SKM-1 (cell line): ENCODE data around the gene EIF4G3.
"Not testable (repeated sequence)": the region's sequence is repeated elsewhere in the genome, so short reads cannot be mapped to it uniquely, and the experiment has no call there.

ENCODE experiments used
- DNase-seq: peaks from one replicate; lab custom pipeline; 2025; ENCODE audit not compliant: unreplicated experiment; lab: John Stamatoyannopoulos, UW

The EIF4G3 gene

GRCh38 chr1:21153388-21153787, 23.3 kb downstream of the EIF4G3 start:
- no peak for DNase-seq

GRCh38 chr1:21152423-21153100, 24.1 kb downstream of the EIF4G3 start:
- DNase-seq = no peak

GRCh38 chr1:21149855-21150432, 26.8 kb downstream of the EIF4G3 start:
- no peak for DNase-seq

- DNase-seq = no peak
These were observed 27.3 kb downstream of the EIF4G3 start for GRCh38 chr1:21149430-21149854.

GRCh38 chr1:21143752-21144151, 32.9 kb downstream of the EIF4G3 start:
- no peak for DNase-seq

- no peak for DNase-seq
These were observed 33.6 kb downstream of the EIF4G3 start for GRCh38 chr1:21143138-21143537.

- no peak for DNase-seq
These were observed 35.7 kb downstream of the EIF4G3 start for GRCh38 chr1:21141030-21141429.

GRCh38 chr1:21139601-21140000, 37.1 kb downstream of the EIF4G3 start:
- no peak for DNase-seq

- DNase-seq = not testable (repeated sequence)
These were observed 40.4 kb downstream of the EIF4G3 start for GRCh38 chr1:21136344-21136743.

- no peak for DNase-seq
These were observed 45.5 kb downstream of the EIF4G3 start for GRCh38 chr1:21131200-21131599.

GRCh38 chr1:21129407-21129806, 47.3 kb downstream of the EIF4G3 start:
- no peak for DNase-seq

GRCh38 chr1:21126324-21126723, 50.4 kb downstream of the EIF4G3 start:
- DNase-seq = no peak

- DNase-seq = no peak
These were observed 51.9 kb downstream of the EIF4G3 start for GRCh38 chr1:21124846-21125245.

GRCh38 chr1:21123287-21123948, 53.3 kb downstream of the EIF4G3 start:
- no peak for DNase-seq

GRCh38 chr1:21121764-21122471, 54.8 kb downstream of the EIF4G3 start:
- no peak for DNase-seq

GRCh38 chr1:21118167-21118566, 58.5 kb downstream of the EIF4G3 start:
- DNase-seq = no peak

GRCh38 chr1:21117597-21118001, 59.1 kb downstream of the EIF4G3 start:
- no peak for DNase-seq

GRCh38 chr1:21117159-21117558, 59.5 kb downstream of the EIF4G3 start:
- DNase-seq = no peak

- no peak for DNase-seq
These were observed 61.5 kb downstream of the EIF4G3 start for GRCh38 chr1:21115098-21115760.

- no peak for DNase-seq
These were observed 62.3 kb downstream of the EIF4G3 start for GRCh38 chr1:21114431-21114830.

GRCh38 chr1:21110163-21110562, 66.5 kb downstream of the EIF4G3 start:
- no peak for DNase-seq
